ENCODE results near the gene CCL14.
"Not testable (repeated sequence)": the region's sequence is repeated elsewhere in the genome, so short reads cannot be mapped to it uniquely, and the experiment has no call there.

DNA sequence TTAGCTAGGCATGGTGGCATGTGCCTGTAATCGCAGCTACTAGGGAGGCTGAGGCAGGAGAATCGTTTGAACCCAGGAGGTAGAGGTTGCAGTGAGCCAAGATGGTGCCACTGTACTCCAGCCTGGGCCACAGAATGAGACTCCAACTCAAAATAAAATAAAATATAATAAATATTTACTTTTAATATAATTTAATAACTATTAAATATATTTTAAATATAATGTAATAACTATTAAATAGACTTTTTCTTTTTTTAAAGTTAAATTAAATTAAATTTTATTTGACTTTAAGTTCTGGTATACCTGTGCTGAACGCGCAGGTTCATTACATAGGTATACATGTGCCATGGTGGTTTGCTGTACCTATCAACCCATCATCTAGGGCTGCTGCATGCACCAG is 29.4 kb upstream of the CCL14 start:
- not testable (repeated sequence) for TF ChIP-seq MTA1 (IDR thresholded peaks at IDR 0.05; ENCODE audit: borderline replicate concordance); SMAD2 (IDR thresholded peaks at IDR 0.05; ENCODE audit: low read depth, low read length)

All from K562 (cell line).